HL-60 (cell line): ENCODE results near the gene LEPR.

Source experiments
- DNase-seq, 2 experiments: peaks; one replicate each; pipeline ENCODE4 v3.0.0-alpha.2; 2010 to 2020; ENCODE audit warnings: low read depth in 1 of 2, low spot score in 1 of 2
- H3K27ac ChIP-seq: fragments of 250-450 bp; sonication (Bioruptor Pico); replicated peaks from 2 replicates; pipeline ENCODE4 v1.5.1; 2020; ENCODE audit warnings: mild to moderate bottlenecking, moderate library complexity
- H3K27me3 ChIP-seq: fragments of 250-450 bp; sonication (Bioruptor Pico); 2 replicates; pipeline ENCODE4 v1.5.1; 2021; ENCODE audit warnings: mild to moderate bottlenecking, moderate library complexity; ENCODE audit not compliant: insufficient read depth, poor library complexity, severe bottlenecking
- H3K4me3 ChIP-seq: replicated peaks from 2 replicates; pipeline ENCODE4 v1.5.1; 2011; ENCODE audit warnings: mild to moderate bottlenecking, control low read depth, low read length; ENCODE audit not compliant: insufficient read depth
- CTCF ChIP-seq: IDR thresholded peaks from one replicate; pipeline ENCODE4 v1.5.1; 2011; ENCODE audit warnings: low read length, control low read depth, inconsistent platforms; ENCODE audit not compliant: insufficient read depth
- GABPA ChIP-seq: IDR thresholded peaks from 2 replicates; pipeline ENCODE4 v1.6.1; 2012; ENCODE audit warnings: low read depth
- POLR2AphosphoS5 ChIP-seq: IDR thresholded peaks from 2 replicates; pipeline ENCODE4 v1.6.1; 2012; ENCODE audit warnings: low read depth
- REST ChIP-seq: IDR thresholded peaks from 2 replicates; pipeline ENCODE4 v1.6.1; 2012; ENCODE audit warnings: low read depth; ENCODE audit not compliant: insufficient replicate concordance
- SPI1 ChIP-seq: IDR thresholded peaks from 2 replicates; pipeline ENCODE4 v1.6.1; 2012; ENCODE audit warnings: low read depth, mild to moderate bottlenecking, borderline replicate concordance

The LEPR gene

GRCh38 chr1:65407877-65408276, 12.6 kb upstream of the LEPR start:
- DNase-seq = no peak
- no peak overlapping the region for H3K4me3 ChIP-seq
- no peak overlapping the region for H3K27ac ChIP-seq
- no peak for TF ChIP-seq REST
- no peak for TF ChIP-seq POLR2AphosphoS5
- no peak for TF ChIP-seq CTCF
- no peak for TF ChIP-seq GABPA
- TF ChIP-seq SPI1 = no peak
- H3K27me3 ChIP-seq = no peaks in the 10 kb centered on the region

GRCh38 chr1:65409314-65409713, 11.2 kb upstream of the LEPR start:
- Histone ChIP-seq H3K27me3 (no peaks in the 10 kb centered on the region), H3K27ac (no peak overlapping the region), H3K4me3 (no peak overlapping the region)
- no peak for TF ChIP-seq GABPA
- no peak for TF ChIP-seq REST
- TF ChIP-seq CTCF = no peak
- TF ChIP-seq POLR2AphosphoS5 = no peak
- TF ChIP-seq SPI1 = no peak
- no peak for DNase-seq

GRCh38 chr1:65409816-65410326, 10.6 kb upstream of the LEPR start:
- Histone ChIP-seq H3K27me3 (no peaks in the 10 kb centered on the region), H3K4me3 (no peak overlapping the region), H3K27ac (no peak overlapping the region)
- no peak for DNase-seq
- TF ChIP-seq REST (no peak), GABPA (no peak), CTCF (no peak), SPI1 (no peak), POLR2AphosphoS5 (no peak)
